Measurements from ENCODE around the gene SMIM44.
A peak's percentile ranks its signal among the peaks of the same experiment; 100 is the strongest.
"Not testable (repeated sequence)": the region's sequence is repeated elsewhere in the genome, so short reads cannot be mapped to it uniquely, and the experiment has no call there.

The SMIM44 gene

GRCh38 chr19:3456925-3457527 is 26.2 kb downstream of the SMIM44 start:
- DNase-seq, result no peak

- DNase-seq, result no peak
Observed at GRCh38 chr19:3455960-3456601, 27.2 kb downstream of the SMIM44 start.

- DNase-seq, result no peak
Observed at GRCh38 chr19:3455393-3455955, 27.8 kb downstream of the SMIM44 start.

GRCh38 chr19:3454656-3455392 is 28.4 kb downstream of the SMIM44 start:
- DNase-seq, result no peak

- DNase-seq, result no peak
Observed at GRCh38 chr19:3453840-3454239, 29.4 kb downstream of the SMIM44 start.

GRCh38 chr19:3452942-3453214 is 30.4 kb downstream of the SMIM44 start:
- not testable (repeated sequence) for DNase-seq

GRCh38 chr19:3452171-3452941 is 30.9 kb downstream of the SMIM44 start:
- no peak for DNase-seq

GRCh38 chr19:3451451-3451866 is 31.8 kb downstream of the SMIM44 start:
- DNase-seq, result no peak

- DNase-seq, result no peak
Observed at GRCh38 chr19:3450796-3451411, 32.3 kb downstream of the SMIM44 start.

- DNase-seq, result no peak
Observed at GRCh38 chr19:3448616-3449334, 34.5 kb downstream of the SMIM44 start.

GRCh38 chr19:3446657-3447056 is 36.6 kb downstream of the SMIM44 start:
- not testable (repeated sequence) for DNase-seq

- no peak for DNase-seq
Observed at GRCh38 chr19:3444695-3445234, 38.5 kb downstream of the SMIM44 start.

- DNase-seq, result peak; percentile 44
Observed at GRCh38 chr19:3443840-3444694, 39.2 kb downstream of the SMIM44 start.

- no peak for DNase-seq
Observed at GRCh38 chr19:3442487-3443071, 40.7 kb downstream of the SMIM44 start.

- no peak for DNase-seq
Observed at GRCh38 chr19:3441986-3442329, 41.3 kb downstream of the SMIM44 start.

- DNase-seq, result no peak
Observed at GRCh38 chr19:3441089-3441985, 41.9 kb downstream of the SMIM44 start.

- no peak for DNase-seq
Observed at GRCh38 chr19:3440082-3440481, 43.2 kb downstream of the SMIM44 start.

- peak; percentile 89 for DNase-seq
Observed at GRCh38 chr19:3434630-3435553, 48.3 kb downstream of the SMIM44 start.
